Measurements from ENCODE around the gene PBX3. TPM values are rescaled to one million over a fixed set of nuclear protein-coding genes. Genes with fewer than 3 reads are reported as not detected.

PBX3 gene
- polyA plus RNA-seq, 1 experiment: 37.6 TPM

- no peaks in the 10 kb centered on the region for H3K9me3 ChIP-seq (ENCODE audit: control insufficient read depth, insufficient read depth, low read length)
- no peak overlapping the region for H3K27ac ChIP-seq (ENCODE audit: low read depth, low read length)
- TF ChIP-seq CTCF (IDR thresholded peaks at IDR 0.05; ENCODE audit: low read depth, low read length): no peak
- CTCF ChIA-PET: no interaction called here
- peaks cover 8% of the 10 kb centered on the region for H3K27me3 ChIP-seq (ENCODE audit: control insufficient read depth, insufficient read depth, low read length)
- POLR2A ChIA-PET: no interaction called here
- no peak for DNase-seq (ENCODE audit: low read depth, low spot score)
- H3K4me3 ChIP-seq (ENCODE audit: low read depth, low read length): no peak overlapping the region
Observed at GRCh38 chr9:125993466-125993865, 246.3 kb downstream of the PBX3 start.

DNA sequence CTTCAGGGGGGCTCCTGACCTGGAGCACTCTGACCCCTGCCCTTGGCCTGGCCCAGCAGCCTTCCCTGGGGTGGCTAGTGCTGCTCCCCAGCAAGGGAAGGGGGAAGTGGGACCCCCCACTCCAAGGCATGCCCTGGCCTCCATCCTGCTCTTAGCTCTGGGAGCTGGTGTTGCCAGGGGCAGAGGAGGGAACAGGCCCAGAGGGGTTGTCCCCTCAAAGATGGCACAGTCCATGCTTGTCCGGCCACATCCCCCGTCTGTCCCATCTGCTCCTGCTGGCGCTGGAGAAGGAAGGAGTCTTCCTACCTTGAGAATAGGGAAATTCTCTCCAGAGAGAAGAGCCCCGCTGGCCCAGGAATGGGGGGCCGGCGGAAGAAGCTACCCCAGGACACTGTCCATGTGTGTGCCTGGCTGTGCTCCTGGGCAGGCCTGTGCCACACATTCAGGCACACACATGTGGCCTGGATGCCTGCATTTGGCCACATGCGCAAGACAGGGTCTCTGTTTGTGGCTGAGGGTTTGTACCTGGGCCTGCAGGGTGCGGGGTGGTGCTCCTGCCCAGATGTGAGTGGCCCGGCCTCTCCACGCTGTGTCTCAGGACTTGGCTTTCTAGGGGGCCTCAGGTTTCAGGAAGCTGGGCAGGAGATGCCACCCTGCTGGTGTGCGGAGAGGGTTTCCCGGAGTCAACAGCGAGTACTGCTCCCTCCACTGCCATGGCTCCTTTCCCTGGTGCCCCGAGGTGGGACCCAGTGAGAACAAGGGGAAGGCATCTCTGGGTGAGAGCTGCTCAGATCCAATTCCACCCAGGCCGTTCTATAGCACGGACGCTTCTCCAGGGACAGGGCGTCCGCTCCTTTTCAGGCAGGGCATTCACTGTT, 247.1 kb downstream of the PBX3 start:
- POLR2A ChIA-PET: no interaction called here
- no peak overlapping the region for H3K27ac ChIP-seq (ENCODE audit: low read depth, low read length)
- no peaks in the 10 kb centered on the region for H3K9me3 ChIP-seq (ENCODE audit: control insufficient read depth, insufficient read depth, low read length)
- no peak for TF ChIP-seq CTCF (IDR thresholded peaks at IDR 0.05; ENCODE audit: low read depth, low read length)
- CTCF ChIA-PET: no interaction called here
- H3K4me3 ChIP-seq (ENCODE audit: low read depth, low read length): no peak overlapping the region
- peaks cover 8% of the 10 kb centered on the region for H3K27me3 ChIP-seq (ENCODE audit: control insufficient read depth, insufficient read depth, low read length)
- DNase-seq (ENCODE audit: low read depth, low spot score): no peak

DNA sequence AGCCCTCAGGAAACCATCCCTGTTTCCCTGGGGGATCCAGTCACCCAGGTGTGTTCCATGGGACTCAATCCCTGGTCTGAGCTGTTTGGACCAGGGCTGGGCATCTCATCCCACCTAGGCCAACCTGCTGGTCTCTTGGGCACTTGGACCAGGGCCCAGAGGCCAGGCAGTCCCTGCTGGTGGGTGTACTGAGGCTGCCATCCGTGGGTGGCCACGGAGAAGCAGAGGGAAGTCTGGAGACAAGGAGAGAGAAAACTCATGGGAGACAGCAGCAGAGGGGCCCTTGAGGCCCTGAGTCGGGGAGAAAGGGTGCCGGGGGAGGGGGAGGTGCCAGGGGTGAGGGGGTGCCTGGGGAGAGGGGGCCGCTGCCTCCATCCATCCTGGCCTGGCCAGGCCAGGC, 247.8 kb downstream of the PBX3 start:
- POLR2A ChIA-PET: no interaction called here
- Histone ChIP-seq H3K4me3 (ENCODE audit: low read depth, low read length) (no peak overlapping the region), H3K27ac (ENCODE audit: low read depth, low read length) (no peak overlapping the region), H3K9me3 (ENCODE audit: control insufficient read depth, insufficient read depth, low read length) (no peaks in the 10 kb centered on the region), H3K27me3 (ENCODE audit: control insufficient read depth, insufficient read depth, low read length) (peaks cover 8% of the 10 kb centered on the region)
- CTCF ChIA-PET: no interaction called here
- no peak for TF ChIP-seq CTCF (IDR thresholded peaks at IDR 0.05; ENCODE audit: low read depth, low read length)
- DNase-seq (ENCODE audit: low read depth, low spot score): no peak

DNA sequence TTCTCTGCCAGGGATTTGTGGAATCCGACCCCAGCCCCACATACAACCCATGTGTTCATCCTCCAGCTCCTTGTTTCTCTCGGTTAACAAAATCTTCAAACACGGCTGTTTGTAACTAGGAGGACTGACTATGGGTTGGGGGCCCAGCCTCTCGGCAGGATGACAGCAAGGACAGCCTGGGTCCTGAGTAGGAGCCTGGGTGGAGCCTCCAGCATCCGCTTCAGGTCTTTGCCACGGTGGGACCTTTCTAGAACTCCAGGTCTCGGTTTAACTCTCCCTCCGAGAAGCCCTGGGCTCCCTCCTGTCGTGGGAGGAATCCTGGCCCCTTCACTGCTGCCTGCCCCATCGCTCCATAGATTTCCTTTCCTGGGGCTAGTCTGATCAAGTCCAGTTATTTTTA, 248.5 kb downstream of the PBX3 start:
- Histone ChIP-seq H3K4me3 (ENCODE audit: low read depth, low read length) (no peak overlapping the region), H3K27ac (ENCODE audit: low read depth, low read length) (no peak overlapping the region), H3K9me3 (ENCODE audit: control insufficient read depth, insufficient read depth, low read length) (no peaks in the 10 kb centered on the region), H3K27me3 (ENCODE audit: control insufficient read depth, insufficient read depth, low read length) (peaks cover 8% of the 10 kb centered on the region)
- ChIA-PET POLR2A (no interaction called here), CTCF (no interaction called here)
- no peak for TF ChIP-seq CTCF (IDR thresholded peaks at IDR 0.05; ENCODE audit: low read depth, low read length)
- no peak for DNase-seq (ENCODE audit: low read depth, low spot score)

DNA sequence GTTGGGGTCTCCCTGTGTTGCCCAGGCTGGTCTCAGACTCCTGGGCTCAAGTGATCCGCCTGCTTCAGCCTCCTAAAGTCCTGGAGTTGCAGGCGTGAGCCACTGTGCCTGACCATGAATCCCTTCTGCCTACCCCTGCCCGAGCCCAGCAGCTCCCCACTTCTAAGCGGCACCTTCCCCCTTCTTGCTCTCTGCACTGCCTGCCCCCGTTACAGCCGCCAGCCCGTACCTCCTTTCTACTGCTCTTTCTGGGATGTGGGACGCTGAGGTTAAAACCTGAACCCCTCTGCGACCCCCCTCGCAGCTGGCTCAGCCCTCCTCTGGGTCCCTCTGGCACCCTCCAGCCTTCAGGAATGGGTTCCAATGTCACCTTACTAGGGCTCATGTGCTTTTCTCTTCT, 249.6 kb downstream of the PBX3 start:
- CTCF ChIA-PET: no interaction called here
- DNase-seq (ENCODE audit: low read depth, low spot score): no peak
- Histone ChIP-seq H3K27me3 (ENCODE audit: control insufficient read depth, insufficient read depth, low read length) (peaks cover 6% of the 10 kb centered on the region), H3K9me3 (ENCODE audit: control insufficient read depth, insufficient read depth, low read length) (no peaks in the 10 kb centered on the region), H3K4me3 (ENCODE audit: low read depth, low read length) (no peak overlapping the region), H3K27ac (ENCODE audit: low read depth, low read length) (no peak overlapping the region)
- no peak for TF ChIP-seq CTCF (IDR thresholded peaks at IDR 0.05; ENCODE audit: low read depth, low read length)
- POLR2A ChIA-PET: no interaction called here

Measured in AG04450 (cell line).